NK-92 (cell line): Measurements from ENCODE around the gene OVCA2.

Experiments used
- DNase-seq: peaks from one replicate; lab custom pipeline; 2025; ENCODE audit not compliant: unreplicated experiment; lab: John Stamatoyannopoulos, UW

Gene OVCA2

GRCh38 chr17:2053380-2054261, 11.8 kb downstream of the OVCA2 start:
- no peak for DNase-seq

DNA sequence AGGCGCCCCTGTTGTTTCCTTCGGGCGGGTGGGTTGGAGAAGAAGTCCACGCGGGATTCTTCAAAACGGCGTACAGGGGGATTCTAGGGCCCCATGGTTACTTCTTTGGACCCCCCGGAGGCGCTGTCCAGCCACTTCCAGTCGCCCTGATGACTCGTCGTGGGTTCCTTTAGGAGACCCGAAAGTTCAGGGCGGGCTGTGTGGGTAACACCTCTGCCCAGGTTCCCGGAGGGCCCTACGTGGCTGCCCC, 12.4 kb downstream of the OVCA2 start:
- DNase-seq = no peak

- DNase-seq = no peak
Observed at GRCh38 chr17:2054512-2055291, 12.9 kb downstream of the OVCA2 start, which contains the start of gene HIC1. Gene HIC1 (plus strand): TSS chr17:2055103. CDS start chr17:2056691, 1,588 bp downstream.

- no peak for DNase-seq
Observed at GRCh38 chr17:2055292-2056205, 13.7 kb downstream of the OVCA2 start.

DNA sequence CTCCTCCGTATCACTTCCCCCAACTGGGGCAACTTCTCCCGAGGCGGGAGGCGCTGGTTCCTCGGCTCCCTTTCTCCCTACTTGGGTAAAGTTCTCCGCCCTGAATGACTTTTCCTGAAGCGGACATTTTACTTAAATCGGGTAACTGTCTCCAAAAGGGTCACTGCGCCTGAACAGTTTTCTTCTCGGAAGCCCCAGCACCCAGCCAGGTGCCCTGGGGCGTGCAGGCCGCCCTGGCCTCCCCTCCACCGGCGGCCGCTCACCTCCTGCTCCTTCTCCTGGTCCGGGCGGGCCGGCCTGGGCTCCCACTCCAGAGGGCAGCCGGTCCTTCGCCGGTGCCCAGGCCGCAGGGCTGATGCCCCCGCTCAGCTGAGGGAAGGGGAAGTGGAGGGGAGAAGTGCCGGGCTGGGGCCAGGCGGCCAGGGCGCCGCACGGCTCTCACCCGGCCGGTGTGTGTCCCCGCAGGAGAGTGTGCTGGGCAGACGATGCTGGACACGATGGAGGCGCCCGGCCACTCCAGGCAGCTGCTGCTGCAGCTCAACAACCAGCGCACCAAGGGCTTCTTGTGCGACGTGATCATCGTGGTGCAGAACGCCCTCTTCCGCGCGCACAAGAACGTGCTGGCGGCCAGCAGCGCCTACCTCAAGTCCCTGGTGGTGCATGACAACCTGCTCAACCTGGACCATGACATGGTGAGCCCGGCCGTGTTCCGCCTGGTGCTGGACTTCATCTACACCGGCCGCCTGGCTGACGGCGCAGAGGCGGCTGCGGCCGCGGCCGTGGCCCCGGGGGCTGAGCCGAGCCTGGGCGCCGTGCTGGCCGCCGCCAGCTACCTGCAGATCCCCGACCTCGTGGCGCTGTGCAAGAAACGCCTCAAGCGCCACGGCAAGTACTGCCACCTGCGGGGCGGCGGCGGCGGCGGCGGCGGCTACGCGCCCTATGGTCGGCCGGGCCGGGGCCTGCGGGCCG, 14.7 kb downstream of the OVCA2 start:
- no peak for DNase-seq

- no peak for DNase-seq
Observed at GRCh38 chr17:2057175-2057759, 15.4 kb downstream of the OVCA2 start.

- no peak for DNase-seq
Observed at GRCh38 chr17:2057760-2058585, 16.2 kb downstream of the OVCA2 start.

DNA sequence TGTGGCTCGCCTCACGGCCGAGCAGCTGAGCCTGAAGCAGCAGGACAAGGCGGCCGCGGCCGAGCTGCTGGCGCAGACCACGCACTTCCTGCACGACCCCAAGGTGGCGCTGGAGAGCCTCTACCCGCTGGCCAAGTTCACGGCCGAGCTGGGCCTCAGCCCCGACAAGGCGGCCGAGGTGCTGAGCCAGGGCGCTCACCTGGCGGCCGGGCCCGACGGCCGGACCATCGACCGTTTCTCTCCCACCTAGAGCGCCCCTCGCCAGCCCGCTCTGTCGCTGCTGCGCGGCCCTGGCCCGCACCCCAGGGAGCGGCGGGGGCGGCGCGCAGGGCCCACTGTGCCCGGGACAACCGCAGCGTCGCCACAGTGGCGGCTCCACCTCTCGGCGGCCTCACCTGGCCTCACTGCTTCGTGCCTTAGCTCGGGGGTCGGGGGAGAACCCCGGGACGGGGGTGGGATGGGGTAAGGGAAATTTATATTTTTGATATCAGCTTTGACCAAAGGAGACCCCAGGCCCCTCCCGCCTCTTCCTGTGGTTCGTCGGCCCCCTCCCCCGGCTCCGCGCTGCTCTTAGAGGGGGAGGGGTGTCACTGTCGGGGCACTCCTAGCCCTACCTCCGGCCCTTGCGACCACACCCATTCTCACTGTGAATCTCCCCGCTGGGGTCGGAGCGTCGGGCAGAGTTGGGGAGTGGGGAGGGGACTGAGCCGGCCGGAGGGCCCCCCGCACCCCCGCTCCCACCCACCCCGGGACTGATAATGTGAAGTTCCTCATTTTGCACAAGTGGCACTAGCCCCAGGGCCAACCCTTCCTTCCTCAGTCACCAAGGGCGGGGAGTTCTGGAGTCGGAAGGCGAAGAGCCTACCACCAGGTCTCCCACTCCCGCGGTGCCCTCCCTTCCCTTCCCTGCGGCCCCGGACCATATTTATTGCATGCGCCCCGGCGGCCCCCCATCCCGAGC, 17.0 kb downstream of the OVCA2 start:
- DNase-seq = no peak

DNA sequence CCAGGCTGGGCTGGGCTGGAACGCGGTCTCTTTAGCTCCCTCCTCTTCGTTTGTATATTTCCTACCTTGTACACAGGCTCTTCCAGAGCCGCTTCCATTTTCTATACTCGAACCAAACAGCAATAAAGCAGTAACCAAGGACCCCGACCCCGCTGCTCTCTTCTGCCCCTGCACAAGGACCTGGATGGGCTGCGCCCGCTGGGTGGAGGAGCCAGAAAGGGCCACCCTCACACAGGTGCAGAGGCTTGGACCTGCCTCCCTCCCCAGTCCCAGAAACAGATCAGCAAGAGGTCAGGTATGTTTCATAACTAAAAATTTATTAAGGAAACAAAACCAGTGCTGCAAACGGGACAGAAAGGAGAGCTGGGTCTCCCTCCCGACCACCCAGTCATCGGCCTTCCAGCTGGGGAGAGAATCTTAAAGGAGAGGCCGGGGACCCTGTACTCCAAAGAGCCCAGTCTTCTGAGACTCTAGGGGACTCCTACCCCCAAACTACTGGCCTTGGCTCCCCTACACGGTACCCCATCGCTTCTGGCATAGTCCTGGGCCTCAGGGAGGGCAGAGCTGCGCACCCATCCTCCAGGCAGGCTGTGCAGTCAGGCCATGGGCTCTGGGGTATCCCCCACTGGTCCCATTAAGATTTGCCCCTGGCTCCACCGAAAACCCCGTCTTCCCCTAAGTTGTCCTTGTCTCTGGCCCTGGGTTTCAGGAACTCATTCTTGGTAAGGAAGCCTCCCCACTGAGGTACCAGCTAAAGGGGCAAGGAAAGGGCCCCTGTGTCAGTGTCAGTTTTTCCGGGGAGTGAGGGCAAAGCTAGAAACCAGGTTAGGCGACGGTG, 17.9 kb downstream of the OVCA2 start:
- no peak for DNase-seq

- DNase-seq = no peak
Observed at GRCh38 chr17:2060385-2060658, 18.5 kb downstream of the OVCA2 start.

DNA sequence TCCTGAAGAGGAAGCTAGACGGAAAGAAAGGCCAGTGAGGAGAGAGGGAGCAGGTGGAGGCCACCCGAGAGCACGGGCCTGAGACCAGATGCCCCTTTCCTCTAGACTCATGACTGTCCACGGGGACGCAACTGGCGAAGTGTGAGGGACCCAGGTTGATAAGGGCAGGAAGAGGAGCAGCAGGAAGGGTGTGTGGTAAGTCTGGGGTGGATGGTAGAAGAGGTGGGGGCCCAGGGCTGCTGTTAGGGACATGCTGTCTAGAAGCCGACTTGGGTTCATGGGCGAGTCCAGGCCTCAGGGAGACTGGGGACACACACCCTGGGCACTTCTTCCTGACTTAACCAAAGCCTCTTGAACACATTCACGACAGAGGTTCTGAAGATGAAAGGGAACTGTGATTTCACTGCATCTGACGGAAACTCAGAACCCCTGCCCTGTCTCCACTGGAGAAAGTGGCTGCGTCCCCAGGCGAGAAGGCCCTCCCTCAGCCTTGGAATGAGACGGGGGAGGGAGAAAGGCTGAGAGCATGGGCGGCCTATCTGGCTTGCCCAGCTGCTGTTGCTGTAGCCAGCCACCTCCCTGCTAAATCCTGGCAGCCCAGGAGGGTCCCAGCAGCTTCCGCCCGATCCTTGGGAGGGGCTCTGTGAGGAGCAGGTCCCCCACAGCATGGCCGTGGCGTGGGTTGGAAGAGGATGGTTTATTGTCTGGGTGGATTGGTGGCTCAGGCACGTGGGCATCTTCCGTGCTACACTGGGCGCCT, 19.0 kb downstream of the OVCA2 start:
- DNase-seq = no peak

GRCh38 chr17:2061441-2061958, 19.7 kb downstream of the OVCA2 start:
- DNase-seq = no peak

- DNase-seq = no peak
Observed at GRCh38 chr17:2062571-2063183, 20.9 kb downstream of the OVCA2 start.

- DNase-seq = no peak
Observed at GRCh38 chr17:2063261-2064146, 21.7 kb downstream of the OVCA2 start.

DNA sequence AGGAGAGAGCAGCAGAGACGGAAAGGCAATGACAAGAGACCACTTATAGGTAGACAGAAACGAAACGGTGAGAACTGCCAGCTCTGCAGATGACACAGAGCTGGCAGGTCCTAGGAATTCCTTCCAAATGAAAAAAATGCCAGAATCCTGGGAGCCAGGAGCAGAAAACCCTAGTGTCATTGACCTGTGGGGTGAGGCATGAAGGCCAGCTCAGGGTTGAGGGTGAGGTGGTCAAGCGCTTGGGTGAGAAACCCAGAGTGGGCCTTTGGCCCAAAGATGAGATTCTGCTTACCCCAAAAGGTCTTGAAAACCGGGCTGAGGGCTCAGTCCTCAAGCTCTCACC, 22.3 kb downstream of the OVCA2 start:
- no peak for DNase-seq
